Left renal cortex interstitium (tissue), 4 donors: ENCODE results near the gene APOB. TPM values are rescaled to one million over a fixed set of nuclear protein-coding genes. Genes with fewer than 3 reads are reported as not detected.

Experiments
- DNase-seq, 4 donors: peaks; one replicate each; pipeline ENCODE4 v3.0.0-alpha.2; 2013; ENCODE audit warnings: low read depth in 4 of 4, low spot score in 2 of 4, missing footprints in 1 of 4
- polyA plus RNA-seq, 4 donors: library from polyadenylated mRNA; unstranded; fragments of 120-200 nt; gene quantifications; one replicate each; pipeline ENCODE4 v1.2.1, GENCODE V29; 2013; ENCODE audit not compliant: insufficient read length in 4 of 4

Gene APOB
- 10 to 100 TPM in 1 of 4 donors, 1 to 10 TPM in 2, under 1 TPM in 1; 0.64 to 14.2 (median 1.8) TPM for polyA plus RNA-seq

- DNase-seq: no peak
Observed at GRCh38 chr2:21043744-21044532, at the start of gene APOB. Gene APOB, minus strand, starts transcription at chr2:21044073. Its CDS starts 128 bp downstream, at chr2:21043945.

DNA sequence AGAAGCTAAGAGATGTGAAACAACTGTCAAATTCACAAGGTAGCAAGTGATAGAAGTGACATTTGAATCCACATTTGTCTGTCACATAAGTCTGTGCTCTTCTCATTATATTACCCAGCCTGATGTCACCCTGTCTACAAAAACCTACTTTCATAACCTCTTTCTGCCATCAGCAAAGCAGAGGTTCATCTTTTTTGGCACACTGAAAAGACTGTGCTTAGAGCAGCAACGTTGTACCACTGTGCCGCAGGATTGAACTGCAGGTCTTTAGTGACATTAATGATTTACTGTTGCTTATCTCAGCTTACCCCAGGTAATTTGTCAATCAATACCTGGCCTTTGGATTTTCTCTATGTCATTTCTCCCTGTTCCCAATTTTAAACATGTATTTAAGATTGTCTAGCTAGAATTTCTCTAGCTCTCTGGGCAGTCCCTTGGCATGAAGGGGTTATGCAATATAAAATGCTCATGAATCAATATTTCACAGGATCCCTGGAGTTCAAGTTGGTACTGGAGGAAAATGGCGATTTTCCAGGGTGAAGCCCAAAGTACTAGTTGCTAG, 48.5 kb upstream of the APOB start:
- DNase-seq: no peak

- DNase-seq: no peak
Observed at GRCh38 chr2:21084401-21084800, 40.5 kb upstream of the APOB start.

- no peak for DNase-seq
Observed at GRCh38 chr2:21083482-21083881, 39.6 kb upstream of the APOB start.

DNA sequence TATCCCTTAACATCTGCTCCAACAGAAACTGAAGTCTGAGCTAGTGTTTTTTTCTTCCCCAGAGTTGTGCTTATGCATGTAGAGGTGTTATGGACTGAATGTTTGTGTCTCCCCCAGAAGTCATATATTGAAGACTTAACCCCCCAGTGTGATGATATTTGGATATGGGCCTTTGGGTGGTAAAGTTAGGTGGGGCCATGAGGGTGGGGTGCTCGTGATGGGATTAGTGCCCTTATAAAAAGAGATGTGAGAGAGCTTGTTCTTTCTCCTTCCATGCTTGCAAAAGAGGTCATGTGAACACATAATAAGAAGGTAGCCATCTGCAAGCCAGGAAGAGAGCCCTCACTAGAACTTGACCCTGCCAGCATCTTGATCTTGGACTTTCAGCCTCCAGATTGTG, 34.4 kb upstream of the APOB start:
- no peak for DNase-seq

GRCh38 chr2:21072477-21073242, 28.8 kb upstream of the APOB start:
- DNase-seq: no peak

- no peak for DNase-seq
Observed at GRCh38 chr2:21070341-21071257, 26.7 kb upstream of the APOB start.

- DNase-seq: no peak
Observed at GRCh38 chr2:21069746-21070340, 26.0 kb upstream of the APOB start.

DNA sequence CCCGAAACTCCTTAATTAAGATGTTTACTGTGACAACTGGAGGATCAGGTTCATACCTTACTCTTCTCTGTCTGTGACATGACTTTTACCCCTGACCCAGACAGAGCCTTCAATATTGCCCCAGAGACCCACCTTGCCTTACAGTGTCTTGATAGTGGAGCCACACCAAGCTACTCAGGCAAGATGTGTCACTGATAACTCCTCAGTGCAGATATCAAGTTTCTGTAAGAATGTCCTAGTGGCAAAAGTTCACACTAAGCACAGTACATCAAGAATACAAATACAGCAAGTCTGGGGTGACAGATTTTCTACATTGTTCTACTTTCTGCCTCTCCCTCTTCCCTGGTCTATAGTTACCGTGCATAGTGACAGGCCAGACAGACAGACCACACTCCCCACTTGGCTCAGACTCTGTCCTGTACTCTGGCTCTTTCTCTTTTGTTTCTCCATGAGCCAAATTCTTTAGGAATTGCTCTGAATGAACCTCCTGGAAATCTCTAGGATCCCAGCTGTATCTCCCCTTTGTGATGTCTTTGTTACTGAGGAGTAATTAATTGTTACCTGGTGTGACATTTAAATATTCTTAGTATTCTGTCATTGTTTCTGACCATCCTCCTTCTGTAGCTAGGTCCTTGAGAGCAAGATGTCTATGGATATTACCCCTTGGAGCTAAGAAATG, 24.1 kb upstream of the APOB start:
- no peak for DNase-seq

DNA sequence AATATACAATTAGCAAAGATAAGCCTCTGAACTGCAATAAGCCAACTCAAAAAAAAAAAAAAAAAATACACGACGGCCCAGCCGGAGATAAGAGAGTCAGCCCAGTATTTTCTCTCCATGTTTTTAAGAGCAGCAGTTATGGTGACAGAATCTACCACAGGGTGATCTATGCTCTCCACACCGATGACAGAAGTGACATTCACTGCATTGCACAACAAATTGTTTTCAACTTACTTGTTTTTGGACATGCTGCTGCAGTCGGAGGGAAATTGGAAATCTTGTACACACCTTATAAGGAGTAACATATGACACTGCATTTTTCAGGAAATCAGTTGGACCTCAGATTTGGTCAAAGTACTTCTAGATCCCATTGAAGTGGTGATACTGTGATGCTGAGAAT, 23.3 kb upstream of the APOB start:
- no peak for DNase-seq

GRCh38 chr2:21059885-21060610, 16.2 kb upstream of the APOB start:
- DNase-seq: no peak

DNA sequence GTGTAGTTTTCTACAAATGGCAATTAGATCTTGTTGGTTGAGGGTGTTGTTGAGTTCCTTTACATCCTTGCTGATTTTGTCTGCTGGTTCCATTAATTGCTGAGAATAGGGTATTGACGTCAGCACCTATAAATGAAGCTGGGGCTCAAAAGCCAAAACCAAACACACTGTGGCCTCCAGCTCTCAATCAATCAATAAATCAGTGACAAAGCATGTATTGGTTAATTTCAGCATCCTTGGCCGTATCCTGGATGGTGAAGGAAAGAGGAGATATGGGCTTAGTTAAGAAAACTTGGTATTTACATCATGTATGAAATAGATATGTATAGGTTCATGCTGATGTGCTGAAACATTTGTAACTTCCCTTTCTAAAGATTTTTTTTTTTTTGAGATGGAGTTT, 13.2 kb upstream of the APOB start:
- no peak for DNase-seq

- no peak for DNase-seq
Observed at GRCh38 chr2:21055879-21056790, 12.3 kb upstream of the APOB start.

GRCh38 chr2:21055451-21055850, 11.6 kb upstream of the APOB start:
- DNase-seq: no peak

GRCh38 chr2:21054011-21054410, 10.1 kb upstream of the APOB start:
- no peak for DNase-seq

DNA sequence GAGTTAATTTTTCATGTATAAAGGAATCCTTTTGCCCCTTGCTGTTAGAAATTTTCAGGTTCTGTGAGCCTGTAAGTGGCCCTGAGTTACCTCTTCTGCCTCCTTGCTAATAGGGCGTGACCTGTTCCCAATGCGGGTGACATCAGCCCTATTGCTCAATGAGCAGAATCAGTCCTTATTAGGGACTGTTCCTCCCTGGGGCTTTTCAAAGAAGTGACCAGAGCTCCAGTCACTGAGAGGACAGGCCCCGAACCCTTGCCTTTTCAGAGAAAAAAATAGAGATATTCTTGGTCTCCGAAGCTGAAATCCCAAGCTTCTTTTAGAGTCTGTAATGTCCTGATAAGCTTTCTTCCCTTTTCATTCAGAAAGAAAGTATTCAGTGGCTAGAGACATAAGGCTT, 8.2 kb upstream of the APOB start:
- DNase-seq: no peak

DNA sequence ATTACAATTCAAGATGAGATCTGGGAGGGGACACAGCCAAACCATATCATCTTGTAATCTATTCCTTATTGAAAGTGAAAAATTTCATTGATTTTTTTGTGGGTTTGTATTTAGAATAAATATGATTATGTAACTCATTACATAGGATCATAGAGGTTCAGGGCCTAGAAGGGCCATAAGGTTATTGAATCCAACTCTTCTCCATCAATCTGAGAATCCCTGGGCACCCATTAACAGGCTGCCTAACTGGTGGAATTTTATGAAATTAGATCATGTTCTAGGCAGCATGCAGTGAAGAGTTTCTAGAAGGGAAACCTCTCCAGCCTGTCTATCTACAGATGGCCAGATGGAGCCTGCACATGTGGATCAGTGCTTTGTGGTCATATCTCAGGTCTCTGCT, 6.3 kb upstream of the APOB start:
- DNase-seq: no peak
